Activated CD4-positive, CD25-positive, alpha-beta regulatory T cell treated with anti-CD3 and anti-CD28 coated beads, Interleukin-2, amount 50 U/mL, for 24 hours (primary cell): ENCODE measurements around the gene ERAL1.

Experiments
- ATAC-seq, 2 donors: fragments of 150-1000 bp; cut with Tn5 transposase; one replicate each; pipeline ENCODE4 v1.10.0; 2021; ENCODE audit warnings: mild to moderate bottlenecking in 1 of 2, moderate library complexity in 1 of 2

ERAL1 gene

GRCh38 chr17:28879886-28880571 is 25.2 kb downstream of the ERAL1 start:
- no peak for ATAC-seq

DNA sequence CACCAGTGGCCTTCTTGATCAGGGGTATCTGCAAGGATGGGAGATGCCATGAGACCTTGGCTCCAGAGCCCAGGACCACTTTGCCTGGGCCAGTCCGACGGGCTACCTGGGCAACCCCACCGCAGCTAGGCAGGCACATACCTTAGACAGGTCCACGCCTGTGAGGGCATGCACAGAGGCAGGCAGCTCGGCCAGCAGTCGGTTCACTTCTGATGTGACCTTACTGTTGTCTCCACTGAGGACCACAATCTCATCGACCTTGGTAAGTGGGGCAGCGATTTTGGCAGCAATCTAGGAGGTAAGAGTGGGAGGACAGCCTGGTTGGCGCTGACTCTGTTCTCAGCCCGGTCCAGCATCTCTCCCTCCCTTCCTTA is 25.7 kb downstream of the ERAL1 start:
- no peak for ATAC-seq

- no peak for ATAC-seq
These were observed 26.8 kb downstream of the ERAL1 start for GRCh38 chr17:28881533-28882056.

DNA sequence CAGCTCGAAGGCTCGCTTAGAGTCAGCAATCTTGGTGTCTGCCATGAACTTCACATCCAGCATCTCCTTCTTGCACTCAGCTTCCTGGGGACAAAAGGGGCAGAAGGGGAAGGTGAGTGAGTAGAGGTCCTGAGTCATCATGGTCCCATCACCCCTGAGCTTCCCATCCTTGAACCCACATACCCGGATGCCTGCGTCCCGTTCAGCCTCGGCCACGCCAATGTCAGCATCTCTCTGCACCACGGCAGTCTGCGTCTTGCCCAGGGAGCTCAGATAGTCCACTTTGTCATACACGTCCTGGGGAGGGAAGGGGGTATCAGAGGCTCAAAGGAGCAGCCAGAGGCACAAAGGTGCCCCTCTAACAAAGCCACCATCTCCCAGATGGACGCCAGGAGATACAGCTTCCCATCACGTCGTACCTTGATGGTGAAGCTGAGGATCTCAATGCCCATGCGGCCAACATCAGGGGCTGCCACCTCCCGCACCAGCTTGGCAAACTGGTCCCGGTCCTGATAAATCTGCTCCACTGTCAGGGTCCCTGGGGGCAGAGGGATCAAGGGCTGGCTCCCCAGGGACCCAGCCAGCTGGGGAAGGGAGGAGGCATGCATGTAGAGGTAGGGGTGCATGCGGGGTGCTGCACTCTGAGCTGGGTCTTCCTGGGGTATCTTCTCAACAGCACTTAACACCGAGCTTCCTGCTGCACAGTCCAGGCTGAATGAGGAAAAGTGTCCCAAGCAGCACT is 27.5 kb downstream of the ERAL1 start:
- no peak for ATAC-seq

DNA sequence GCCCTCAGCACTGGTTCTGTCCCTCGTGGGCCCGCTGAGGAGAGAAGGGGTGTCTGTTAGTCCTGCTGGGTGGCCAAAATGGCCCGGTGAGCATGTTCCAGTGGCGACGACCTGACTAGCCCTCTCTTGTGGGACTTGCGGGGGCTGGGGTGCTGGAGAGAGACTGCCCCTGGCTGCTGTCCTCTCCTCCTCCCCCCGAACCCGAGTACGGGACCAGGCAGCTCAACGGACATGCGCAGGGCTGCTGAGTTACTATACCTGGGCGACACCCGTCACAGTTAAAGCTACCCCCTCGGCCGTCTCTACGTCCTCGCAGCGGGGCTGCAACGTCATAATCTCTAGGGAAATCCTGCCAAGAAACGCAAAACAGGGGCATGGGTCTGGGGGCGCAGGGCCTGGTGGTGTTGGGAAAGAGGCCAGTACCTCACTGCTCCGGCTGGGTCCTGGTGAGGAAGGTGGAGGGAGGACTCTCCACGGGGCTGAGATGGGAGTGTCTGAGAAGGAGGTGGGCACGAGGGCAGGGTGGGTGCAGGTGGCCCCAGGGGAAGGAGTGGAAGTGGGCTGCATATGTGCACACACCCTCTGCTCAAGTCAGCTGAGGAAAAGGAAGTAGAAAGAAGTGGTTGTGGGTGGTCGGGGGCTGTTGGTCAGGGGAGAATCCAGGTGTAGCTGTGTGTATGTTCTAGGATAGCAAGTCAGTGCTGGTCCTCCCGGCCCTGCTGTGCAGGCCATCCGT is 29.3 kb downstream of the ERAL1 start:
- no peak for ATAC-seq

DNA sequence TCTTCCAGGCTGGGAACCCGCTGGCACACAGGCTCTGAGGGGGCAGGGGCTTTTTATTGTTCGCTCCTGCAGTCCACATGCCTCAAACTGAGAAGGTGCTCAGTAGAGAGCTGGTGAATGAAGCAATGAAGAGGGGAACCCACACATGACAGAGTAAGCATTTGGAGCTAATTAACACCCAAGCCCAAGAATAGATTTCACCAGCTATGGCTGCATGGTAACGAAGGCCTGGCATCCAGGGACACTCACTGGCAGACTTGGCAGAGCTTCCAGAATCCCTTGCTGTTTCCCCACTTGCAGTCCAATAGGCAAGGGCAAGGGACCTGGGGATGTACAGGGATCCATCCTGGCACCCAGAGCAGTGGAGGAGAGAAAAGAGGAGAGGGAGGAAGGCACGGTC is 30.5 kb downstream of the ERAL1 start:
- no peak for ATAC-seq

GRCh38 chr17:28885951-28886350 is 31.1 kb downstream of the ERAL1 start:
- ATAC-seq, result no peak

GRCh38 chr17:28887871-28888471 is 33.2 kb downstream of the ERAL1 start:
- no peak for ATAC-seq

- ATAC-seq, result no peak
These were observed 34.0 kb downstream of the ERAL1 start for GRCh38 chr17:28888832-28889231.

DNA sequence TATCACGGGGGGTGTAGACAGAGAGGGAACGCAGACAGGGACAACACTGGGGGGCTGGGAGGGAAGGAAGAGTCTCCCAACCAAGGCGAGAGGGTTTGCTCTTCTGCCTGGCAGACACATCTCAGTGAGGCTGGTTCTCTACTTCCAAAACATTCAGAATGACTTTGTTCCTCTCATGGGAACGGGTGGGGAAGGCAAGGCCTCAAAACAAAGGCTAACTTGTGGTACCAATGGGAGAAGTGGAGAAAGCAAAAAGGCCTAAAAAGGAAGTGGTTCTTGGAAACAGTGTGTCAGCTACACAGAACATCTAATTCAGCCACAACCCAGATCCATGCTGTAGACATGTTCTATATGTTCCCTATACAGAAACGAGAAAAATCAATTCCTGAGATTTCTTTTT is 35.2 kb downstream of the ERAL1 start:
- ATAC-seq, result no peak

DNA sequence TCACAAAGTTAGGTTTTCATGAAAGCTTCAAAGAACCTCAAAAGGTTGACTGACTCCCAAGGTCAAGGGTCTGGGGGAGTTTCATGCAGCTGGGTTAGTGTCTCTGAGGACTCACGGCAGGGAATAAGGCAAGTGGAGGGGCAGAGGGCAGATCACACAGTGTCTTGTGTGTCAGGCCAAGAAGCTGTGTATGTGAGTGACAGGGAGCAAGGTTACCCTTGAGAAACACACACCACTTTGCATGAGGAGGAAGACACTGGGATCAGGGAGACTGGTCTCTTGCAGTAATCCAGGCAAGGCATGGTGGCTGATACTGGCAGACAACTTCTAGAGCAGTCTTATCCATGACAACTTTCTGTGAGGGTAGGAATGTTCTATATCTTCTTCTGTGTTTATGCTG is 36.4 kb downstream of the ERAL1 start:
- ATAC-seq, result no peak

DNA sequence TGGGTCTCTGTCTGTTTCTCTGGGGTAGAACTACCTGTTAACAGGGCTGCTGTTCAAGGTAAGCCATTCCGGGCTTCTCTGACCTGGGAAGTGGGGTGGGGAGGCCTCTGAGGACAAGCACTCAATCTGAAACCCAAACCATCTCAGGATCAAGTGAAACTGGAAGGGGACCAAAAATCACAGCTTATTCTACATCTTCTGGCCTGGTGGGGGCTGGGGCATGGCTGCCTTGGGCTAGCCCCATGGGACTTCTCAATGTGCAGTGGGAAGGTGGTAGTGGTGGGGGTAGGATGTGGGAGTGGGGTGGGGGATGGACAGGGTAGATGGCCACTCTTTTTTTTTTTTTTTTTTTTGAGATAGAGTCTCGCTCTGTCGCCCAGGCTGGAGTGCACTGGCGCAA is 37.2 kb downstream of the ERAL1 start:
- ATAC-seq, result no peak

DNA sequence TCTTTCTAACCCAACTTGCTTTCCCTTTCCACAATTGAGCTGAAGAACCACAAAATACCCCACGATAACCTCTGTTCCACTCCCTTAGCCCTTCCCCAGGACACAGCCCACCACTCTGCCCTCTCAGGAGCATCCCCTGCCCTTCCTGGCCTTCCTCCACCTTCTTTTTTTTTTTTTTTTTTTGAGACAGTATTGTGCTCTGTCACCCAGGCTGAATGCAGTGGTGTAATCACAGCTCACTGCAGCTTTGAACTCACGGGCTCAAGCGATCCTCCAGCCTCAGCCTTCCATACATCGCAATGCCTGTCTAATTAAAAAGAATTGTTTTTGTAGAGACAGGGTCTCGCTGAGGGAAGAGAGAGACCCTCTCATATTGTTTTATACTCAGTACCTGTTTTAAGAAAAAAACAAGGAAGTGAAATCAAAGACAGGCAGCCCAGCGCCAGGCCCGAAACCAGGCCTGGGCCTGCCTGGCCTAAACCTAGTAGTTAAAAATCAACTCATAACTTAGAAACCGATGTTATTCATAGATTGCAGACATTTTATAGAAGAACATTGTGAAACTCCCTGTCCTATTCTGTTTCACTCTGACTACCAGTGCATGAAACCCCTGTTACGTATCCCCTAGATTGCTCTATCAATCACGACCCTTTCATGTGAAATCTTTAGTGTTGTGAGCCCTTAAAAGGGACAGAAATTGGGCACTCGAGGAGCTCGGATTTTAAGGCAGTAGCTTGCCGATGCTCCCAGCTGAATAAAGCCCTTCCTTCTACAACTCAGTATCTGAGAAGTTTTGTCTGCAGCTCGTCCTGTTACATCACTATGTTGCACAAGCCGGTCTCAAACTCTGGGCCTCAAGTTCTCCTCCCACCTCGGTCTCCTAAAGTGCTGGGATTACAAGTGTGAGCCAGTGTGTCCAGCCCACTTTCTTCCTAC is 38.7 kb downstream of the ERAL1 start:
- ATAC-seq, result peak; percentile 42 to 45

- no peak for ATAC-seq
These were observed 41.1 kb downstream of the ERAL1 start for GRCh38 chr17:28895794-28896447.

- no peak for ATAC-seq
These were observed 41.7 kb downstream of the ERAL1 start for GRCh38 chr17:28896491-28896883.

DNA sequence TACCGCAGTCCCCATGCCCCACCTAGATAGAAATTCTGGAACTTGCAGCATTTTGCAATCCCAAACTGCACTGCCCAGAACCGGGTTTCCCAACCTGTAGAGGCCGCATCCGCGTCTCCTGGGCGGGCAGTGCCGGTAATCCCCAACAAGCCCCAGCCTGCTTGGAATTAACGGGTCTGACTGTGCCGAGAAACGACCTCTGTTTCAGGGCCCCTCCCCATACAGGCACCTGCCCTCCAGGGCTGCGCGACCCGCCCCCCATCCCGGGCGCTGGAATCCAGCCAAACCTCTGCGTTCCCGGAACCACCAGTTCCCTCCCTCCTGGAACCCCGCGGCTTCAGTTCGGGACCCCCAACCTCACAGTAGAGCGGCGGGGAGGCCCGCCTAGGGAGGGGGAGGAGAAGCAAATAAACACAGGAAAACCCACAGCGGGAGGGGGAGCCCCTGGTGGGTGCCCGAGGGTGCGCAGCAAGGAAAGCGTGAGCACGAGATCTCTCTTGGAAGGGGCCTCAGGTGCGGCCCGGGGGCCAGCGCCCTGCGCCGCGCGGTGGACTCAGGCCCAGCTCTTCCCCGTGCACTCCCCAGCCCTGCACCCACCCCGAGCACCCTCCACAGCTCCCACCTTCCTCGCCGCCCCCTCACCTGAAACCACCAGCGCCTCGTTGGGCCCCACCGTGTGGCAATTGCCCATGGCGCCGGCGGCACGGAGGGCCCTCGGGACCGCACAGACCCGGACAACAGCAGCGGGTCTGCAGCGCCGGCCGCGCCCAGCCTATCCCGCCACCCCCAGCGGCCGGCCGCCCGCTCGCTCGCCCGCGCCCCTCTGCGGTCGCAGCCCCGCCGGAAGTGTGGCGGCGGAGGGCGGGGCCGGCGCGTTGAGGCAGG is 42.3 kb downstream of the ERAL1 start, which contains the start of gene FLOT2:
FLOT2 (minus strand) TSS at position 850 of the 885 bp plus-strand sequence; CDS start at position 691, 159 bp downstream.
- ATAC-seq, result peak; percentile 65 to 66

- no peak for ATAC-seq
These were observed 43.1 kb downstream of the ERAL1 start for GRCh38 chr17:28897769-28898526.

GRCh38 chr17:28898527-28898955 is 43.7 kb downstream of the ERAL1 start:
- no peak for ATAC-seq

- ATAC-seq, result no peak
These were observed 44.5 kb downstream of the ERAL1 start for GRCh38 chr17:28899212-28899815.
